HCT116 (cell line): ENCODE data around the gene STK31.

ENCODE experiments used
- CEBPB ChIP-seq: IDR thresholded peaks from 2 replicates; pipeline ENCODE4 v1.6.1; 2012; ENCODE audit warnings: low read depth
- CTCF ChIP-seq, 3 experiments: fragments of 200-600 bp in 1 of 3; sonication (generic) in 1 of 3; IDR thresholded peaks in 2 of 3; conservative IDR thresholded peaks in 1 of 3; 2 replicates each; pipeline ENCODE4 v1.5.1; 2012 to 2017; ENCODE audit warnings: low read depth in 2 of 3, low read length in 2 of 3, antibody characterized with exemption in 1 of 3, borderline replicate concordance in 1 of 3, control low read depth in 1 of 3, mild to moderate bottlenecking in 1 of 3, mixed read lengths in 1 of 3, mixed run types in 1 of 3, moderate library complexity in 1 of 3; ENCODE audit not compliant: insufficient read depth in 1 of 3
- ELF1 ChIP-seq: IDR thresholded peaks from 2 replicates; pipeline ENCODE4 v1.6.1; 2012; ENCODE audit warnings: low read depth, borderline replicate concordance
- EZH2 ChIP-seq: fragments of 200-600 bp; sonication (generic); IDR thresholded peaks from 2 replicates; pipeline ENCODE4 v1.6.1; 2017; ENCODE audit warnings: antibody characterized with exemption, mixed run types
- MAX ChIP-seq: IDR thresholded peaks from 2 replicates; pipeline ENCODE4 v1.6.1; 2012
- POLR2A ChIP-seq: IDR thresholded peaks from 2 replicates; pipeline ENCODE4 v1.7.0; 2011; ENCODE audit warnings: borderline replicate concordance; ENCODE audit not compliant: insufficient read depth, insufficient read length; ENCODE audit errors: extremely low read depth
- POLR2AphosphoS5 ChIP-seq: IDR thresholded peaks from 2 replicates; pipeline ENCODE4 v1.6.1; 2011; ENCODE audit warnings: mild to moderate bottlenecking, low read depth, low read length, moderate library complexity
- SIN3A ChIP-seq: IDR thresholded peaks from 2 replicates; pipeline ENCODE4 v1.6.1; 2012; ENCODE audit warnings: low read depth
- ZNF274 ChIP-seq: fragments of 200-500 bp; sonication (Bioruptor generic); IDR thresholded peaks from 2 replicates; pipeline ENCODE4 v1.6.1; 2014; ENCODE audit warnings: mild to moderate bottlenecking, low read depth, low read length, inconsistent platforms
- TF ChIP-seq, protein P1 (sequence below): IDR thresholded peaks from 2 replicates; pipeline ENCODE4 v1.6.1; 2012; ENCODE audit warnings: low read depth

DNA sequence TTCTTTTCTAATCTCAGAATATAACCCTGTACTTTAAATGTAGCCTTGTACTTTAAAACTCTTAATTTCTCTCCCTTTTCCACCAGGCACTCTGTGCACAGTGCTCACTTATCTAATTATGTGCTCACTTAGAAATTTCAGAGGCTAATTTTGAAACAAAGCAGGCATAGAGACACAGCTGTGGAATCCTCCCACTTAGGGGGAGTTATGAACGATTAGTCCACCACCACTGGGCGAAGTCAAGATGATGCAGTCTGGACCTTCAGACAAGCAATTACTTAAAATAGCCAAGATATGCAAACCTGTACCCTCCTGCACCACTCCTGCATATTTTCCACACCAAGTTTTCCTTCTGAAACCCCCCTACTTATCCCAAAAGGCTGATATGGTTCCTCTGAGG is 143.0 kb downstream of the STK31 start:
- TF ChIP-seq CTCF (IDR thresholded peaks at IDR 0.05 in 2 of 3, conservative IDR thresholded peaks at IDR 0.05 in 1 of 3; ENCODE audit: borderline replicate concordance in 1 of 3, insufficient read depth in 1 of 3, low read depth in 2 of 3, low read length in 2 of 3) (no peak), CEBPB (no peak), POLR2A (no peak), EZH2 (no peak), MAX (no peak), ZNF274 (no peak), POLR2AphosphoS5 (no peak), SIN3A (no peak), ELF1 (no peak)
- TF ChIP-seq, protein P1, sequence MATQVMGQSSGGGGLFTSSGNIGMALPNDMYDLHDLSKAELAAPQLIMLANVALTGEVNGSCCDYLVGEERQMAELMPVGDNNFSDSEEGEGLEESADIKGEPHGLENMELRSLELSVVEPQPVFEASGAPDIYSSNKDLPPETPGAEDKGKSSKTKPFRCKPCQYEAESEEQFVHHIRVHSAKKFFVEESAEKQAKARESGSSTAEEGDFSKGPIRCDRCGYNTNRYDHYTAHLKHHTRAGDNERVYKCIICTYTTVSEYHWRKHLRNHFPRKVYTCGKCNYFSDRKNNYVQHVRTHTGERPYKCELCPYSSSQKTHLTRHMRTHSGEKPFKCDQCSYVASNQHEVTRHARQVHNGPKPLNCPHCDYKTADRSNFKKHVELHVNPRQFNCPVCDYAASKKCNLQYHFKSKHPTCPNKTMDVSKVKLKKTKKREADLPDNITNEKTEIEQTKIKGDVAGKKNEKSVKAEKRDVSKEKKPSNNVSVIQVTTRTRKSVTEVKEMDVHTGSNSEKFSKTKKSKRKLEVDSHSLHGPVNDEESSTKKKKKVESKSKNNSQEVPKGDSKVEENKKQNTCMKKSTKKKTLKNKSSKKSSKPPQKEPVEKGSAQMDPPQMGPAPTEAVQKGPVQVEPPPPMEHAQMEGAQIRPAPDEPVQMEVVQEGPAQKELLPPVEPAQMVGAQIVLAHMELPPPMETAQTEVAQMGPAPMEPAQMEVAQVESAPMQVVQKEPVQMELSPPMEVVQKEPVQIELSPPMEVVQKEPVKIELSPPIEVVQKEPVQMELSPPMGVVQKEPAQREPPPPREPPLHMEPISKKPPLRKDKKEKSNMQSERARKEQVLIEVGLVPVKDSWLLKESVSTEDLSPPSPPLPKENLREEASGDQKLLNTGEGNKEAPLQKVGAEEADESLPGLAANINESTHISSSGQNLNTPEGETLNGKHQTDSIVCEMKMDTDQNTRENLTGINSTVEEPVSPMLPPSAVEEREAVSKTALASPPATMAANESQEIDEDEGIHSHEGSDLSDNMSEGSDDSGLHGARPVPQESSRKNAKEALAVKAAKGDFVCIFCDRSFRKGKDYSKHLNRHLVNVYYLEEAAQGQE = no peak
